Measurements from ENCODE around the gene OR1J4. TPM values are rescaled to one million over a fixed set of nuclear protein-coding genes. Genes with fewer than 3 reads are reported as not detected.

Gene OR1J4
- total RNA-seq, 1 donor from 2014 or later, result not detected

Other genes starting within 250 kb of the OR1J4 start
- 0.43 and 0.45 TPM in 2 replicates for gene PTGS1, start 148.1 kb upstream of the OR1J4 start, total RNA-seq
- not detected in 2 replicates for gene OR1J1, start 41.2 kb upstream of the OR1J4 start, total RNA-seq
- gene OR1J2, start 8.3 kb upstream of the OR1J4 start, total RNA-seq, result not detected in 2 replicates
- not detected in 2 replicates for gene OR1N1, start 8.2 kb downstream of the OR1J4 start, total RNA-seq
- not detected in 2 replicates for gene OR1N2, start 34.0 kb downstream of the OR1J4 start, total RNA-seq
- 0.30 TPM in 1 of 2 replicates, not detected in the other for gene OR1L8, start 64.2 kb downstream of the OR1J4 start, total RNA-seq
- gene OR1Q1, start 95.6 kb downstream of the OR1J4 start, total RNA-seq, result not detected in 2 replicates
- gene OR1B1, start 138.5 kb downstream of the OR1J4 start, total RNA-seq, result not detected in 2 replicates
- gene OR1L1, start 142.6 kb downstream of the OR1J4 start, total RNA-seq, result not detected in 2 replicates
- gene OR1L3, start 156.0 kb downstream of the OR1J4 start, total RNA-seq, result not detected in 2 replicates
- not detected in 2 replicates for gene OR1L4, start 204.8 kb downstream of the OR1J4 start, total RNA-seq
- gene OR1L6, start 223.2 kb downstream of the OR1J4 start, total RNA-seq, result not detected in 2 replicates

All from T-helper 2 cell treated with Interferon-gamma antibody and Interleukin-4, amounts not matched to agents 100 ng/mL and 5 ng/mL, for 36 hours (primary cell).